ENCODE data around the gene TNPO3.
A peak's percentile ranks its signal among the peaks of the same experiment; 100 is the strongest.

TNPO3 gene

GRCh38 chr7:129054438-129055293 lies at the start of gene TNPO3:
Gene TNPO3 (minus strand): TSS chr7:129055111. CDS start chr7:129054770, 341 bp downstream.
- peak; percentile 96 for DNase-seq

- DNase-seq: no peak
Measured at GRCh38 chr7:129103561-129104324, 48.8 kb upstream of the TNPO3 start.

GRCh38 chr7:129101746-129102145 lies 46.8 kb upstream of the TNPO3 start:
- DNase-seq: no peak

- DNase-seq: no peak
Measured at GRCh38 chr7:129100827-129101166, 45.9 kb upstream of the TNPO3 start.

- DNase-seq: no peak
Measured at GRCh38 chr7:129098409-129099084, 43.6 kb upstream of the TNPO3 start.

- no peak for DNase-seq
Measured at GRCh38 chr7:129095258-129095657, 40.3 kb upstream of the TNPO3 start.

GRCh38 chr7:129094501-129094900 lies 39.6 kb upstream of the TNPO3 start:
- DNase-seq: no peak

- no peak for DNase-seq
Measured at GRCh38 chr7:129093867-129094456, 39.1 kb upstream of the TNPO3 start.

GRCh38 chr7:129091484-129092002 lies 36.6 kb upstream of the TNPO3 start:
- DNase-seq: peak; percentile 89

GRCh38 chr7:129090300-129090907 lies 35.5 kb upstream of the TNPO3 start:
- no peak for DNase-seq

GRCh38 chr7:129089521-129090212 lies 34.8 kb upstream of the TNPO3 start:
- no peak for DNase-seq

GRCh38 chr7:129084801-129085551 lies 30.1 kb upstream of the TNPO3 start:
- no peak for DNase-seq

GRCh38 chr7:129083525-129083924 lies 28.6 kb upstream of the TNPO3 start:
- DNase-seq: no peak

GRCh38 chr7:129078455-129078854 lies 23.5 kb upstream of the TNPO3 start:
- DNase-seq: no peak

- no peak for DNase-seq
Measured at GRCh38 chr7:129076886-129077285, 22.0 kb upstream of the TNPO3 start.

- DNase-seq: no peak
Measured at GRCh38 chr7:129074994-129075393, 20.1 kb upstream of the TNPO3 start.

GRCh38 chr7:129074361-129074871 lies 19.5 kb upstream of the TNPO3 start:
- DNase-seq: no peak

- no peak for DNase-seq
Measured at GRCh38 chr7:129073738-129074137, 18.8 kb upstream of the TNPO3 start.

- no peak for DNase-seq
Measured at GRCh38 chr7:129073204-129073603, 18.3 kb upstream of the TNPO3 start.

- no peak for DNase-seq
Measured at GRCh38 chr7:129072479-129073011, 17.6 kb upstream of the TNPO3 start.

GRCh38 chr7:129069021-129069420 lies 14.1 kb upstream of the TNPO3 start:
- DNase-seq: no peak
